Heart left ventricle (tissue), 16 donors: ENCODE results near the gene UPK3A. TPM values are rescaled to one million over a fixed set of nuclear protein-coding genes. Genes with fewer than 3 reads are reported as not detected.
A peak's percentile ranks its signal among the peaks of the same experiment; 100 is the strongest.

ENCODE experiments used
- ATAC-seq, 4 donors: fragments of 200-7000 bp; cut with Tn5 transposase; one replicate each; pipeline ENCODE4 v1.9.1; 2020 to 2022; ENCODE audit warnings: moderate library complexity in 4 of 4, mild to moderate bottlenecking in 3 of 4, moderate number of reproducible peaks in 1 of 4
- DNase-seq, 5 donors: peaks; one replicate each; pipeline ENCODE4 v3.0.0-alpha.2; 2020
- H3K27ac ChIP-seq, 12 donors: fragments of 200-600 bp; sonication (generic) in 4 of 12; one replicate each; pipeline versions ENCODE4 v1.5.0 to v1.8.0; 2016 to 2022; ENCODE audit warnings: mild to moderate bottlenecking in 2 of 12
- H3K27me3 ChIP-seq, 9 donors: fragments of 200-600 bp; sonication (generic) in 2 of 9; one replicate each; pipeline versions ENCODE4 v1.5.1 to v1.8.0; 2016 to 2022; ENCODE audit warnings: mild to moderate bottlenecking in 3 of 9
- H3K36me3 ChIP-seq, 9 donors: fragments of 200-600 bp; sonication (generic) in 2 of 9; one replicate each; pipeline versions ENCODE4 v1.5.0 to v1.8.0; 2018 to 2022; ENCODE audit warnings: mild to moderate bottlenecking in 2 of 9
- H3K4me1 ChIP-seq, 12 donors: fragments of 200-600 bp; sonication (generic) in 4 of 12; one replicate each; pipeline versions ENCODE4 v1.5.0 to v1.8.0; 2016 to 2022; ENCODE audit warnings: mild to moderate bottlenecking in 3 of 12
- H3K4me3 ChIP-seq, 12 donors: fragments of 200-600 bp; sonication (generic) in 4 of 12; one replicate each; pipeline versions ENCODE4 v1.5.0 to v1.8.0; 2017 to 2022; ENCODE audit warnings: mild to moderate bottlenecking in 9 of 12, moderate library complexity in 4 of 12
- H3K9me3 ChIP-seq, 12 donors: fragments of 200-600 bp; sonication (generic) in 4 of 12; one replicate each; pipeline versions ENCODE4 v1.5.0 to v1.8.0; 2016 to 2022; ENCODE audit warnings: mild to moderate bottlenecking in 1 of 12
- POLR2A ChIP-seq, 2 donors: fragments of 450-650 bp; IDR thresholded peaks; one replicate each; pipeline ENCODE4 v1.6.1; 2017; ENCODE audit warnings: antibody characterized with exemption in 2 of 2, mild to moderate bottlenecking in 2 of 2, moderate library complexity in 2 of 2
- WGBS, 4 donors: extraction: QIAGEN DNeasy Blood & Tissue Kit in 2 of 4; methylation state at CpG; one replicate each; pipeline versions ENCODE4 v1.1.5 to v1.1.7; 2013 to 2018; 5-methylcytosine and 5-hydroxymethylcytosine counted together
- intact Hi-C, 10 donors: fragments of 100-400 bp; cut with DNase I; formaldehyde crosslinking; loops; one replicate each; pipeline versions ENCODE4 v1.11.1 to v1.14.2; 2022
- polyA plus RNA-seq, 2 donors: library from polyadenylated mRNA; stranded (reverse); fragments of 200-250 nt; gene quantifications; one replicate each; pipeline ENCODE4 v1.2.3, GENCODE V29; 2013
- total RNA-seq, 9 donors: library from RNA; depleted of rRNA in 2 of 9; stranded (reverse); fragments of >200 nt in 2 of 9; fragmentation: NEBNext Ultra II Directional in 3 of 9; extraction: Animal tissue kit (Norgen Biotek cat#: 25700) in 3 of 9; gene quantifications; one replicate each; pipeline versions ENCODE4 v1.1.0 to v1.2.4, GENCODE V29; 2016 to 2023
- TF ChIP-seq, protein P1 (sequence below), 12 donors: fragments of 200-600 bp; sonication (generic) in 4 of 12; IDR thresholded peaks; one replicate each; pipeline versions ENCODE4 v1.5.0 to v1.8.0; 2018 to 2022; ENCODE audit warnings: antibody characterized with exemption in 12 of 12, mild to moderate bottlenecking in 5 of 12
- donor health status: ischemic (EF 13 %, LVEDD 7.1; RV severe dilation, severe dysfunction).
- donor health status: healthy with polysubstance abuse.
- donor health status: DM: no; HTN: yes; CAD: no.
- donor health status: DM: no; HTN: no; CAD: no.
- donor health status: ischemic (EF 25% LVEDD 6.9; RV normal size, moderate dysfunction).
- donor health status: ischemic (EF 25% LVEDD 5.7; RV mildly dilated, moderate dysfunction).
- donor health status: healthy.
- donor health status: DM: yes; HTN: yes; CAD: no.
- donor health status: ischemic (EF 35%, LVEDD 5.7; RV mildly dilated, moderate dysfunction).
- donor health status: nonischemic (EF 11% LVEDD 7.7; RV severe dilation, severe dysfunction).
- donor health status: DM: yes; HTN: yes; CAD: no.
- donor health status: PGD.
- donor health status: ischemic (EF 29% LVEDD 5.4; RV normal size, mild dysfunction).
- donor health status: nonischemic (EF 23%, LVEDD 6.1; RV moderate dilation, normal function).

The UPK3A gene
- total and polyA plus RNA-seq, 11 donors: 0.15 to 0.45 (median 0.34) TPM; not detected in 8

DNA sequence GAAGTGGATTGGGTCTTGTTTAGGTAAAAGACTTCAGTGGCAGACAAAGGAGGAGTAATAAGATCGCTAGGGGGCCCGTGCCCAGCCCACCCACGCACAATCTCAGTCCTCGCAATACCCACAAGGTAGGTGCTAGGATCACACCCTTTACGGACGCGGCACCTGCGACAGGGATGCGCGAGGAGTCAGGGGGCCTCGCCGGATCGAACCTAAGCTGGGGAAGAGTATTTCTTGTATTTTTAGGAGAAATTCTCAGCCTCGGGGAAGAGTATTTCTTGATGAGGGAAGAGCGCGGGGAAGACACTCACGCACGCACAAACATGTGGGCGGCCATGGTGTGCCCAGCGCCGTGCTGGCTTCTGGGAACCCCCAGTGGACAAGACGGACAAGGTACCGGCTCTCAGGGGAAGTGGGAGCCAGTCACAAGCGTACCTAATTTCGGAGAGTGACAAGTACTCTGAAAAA lies 24.2 kb downstream of the UPK3A start:
- intact Hi-C loops: loop anchor here in 2 of 10 donors (2.0 to 5.0 kb wide), 2 partner anchors 24 to 37 kb away; partner anchors contain the start of gene UPK3A (in 1 of the 2)
- ATAC-seq (peak in 3 of 4 donors; percentile 0 to 2 (median 1)), DNase-seq (no peak)
- no peak for TF ChIP-seq POLR2A (IDR thresholded peaks at IDR 0.05)
- TF ChIP-seq, protein P1, sequence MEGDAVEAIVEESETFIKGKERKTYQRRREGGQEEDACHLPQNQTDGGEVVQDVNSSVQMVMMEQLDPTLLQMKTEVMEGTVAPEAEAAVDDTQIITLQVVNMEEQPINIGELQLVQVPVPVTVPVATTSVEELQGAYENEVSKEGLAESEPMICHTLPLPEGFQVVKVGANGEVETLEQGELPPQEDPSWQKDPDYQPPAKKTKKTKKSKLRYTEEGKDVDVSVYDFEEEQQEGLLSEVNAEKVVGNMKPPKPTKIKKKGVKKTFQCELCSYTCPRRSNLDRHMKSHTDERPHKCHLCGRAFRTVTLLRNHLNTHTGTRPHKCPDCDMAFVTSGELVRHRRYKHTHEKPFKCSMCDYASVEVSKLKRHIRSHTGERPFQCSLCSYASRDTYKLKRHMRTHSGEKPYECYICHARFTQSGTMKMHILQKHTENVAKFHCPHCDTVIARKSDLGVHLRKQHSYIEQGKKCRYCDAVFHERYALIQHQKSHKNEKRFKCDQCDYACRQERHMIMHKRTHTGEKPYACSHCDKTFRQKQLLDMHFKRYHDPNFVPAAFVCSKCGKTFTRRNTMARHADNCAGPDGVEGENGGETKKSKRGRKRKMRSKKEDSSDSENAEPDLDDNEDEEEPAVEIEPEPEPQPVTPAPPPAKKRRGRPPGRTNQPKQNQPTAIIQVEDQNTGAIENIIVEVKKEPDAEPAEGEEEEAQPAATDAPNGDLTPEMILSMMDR (IDR thresholded peaks at IDR 0.05): no peak
- H3K36me3 ChIP-seq: no peaks in the 10 kb centered on the region
- peak overlapping the region in 10 of 12 donors; percentile 51 to 90 (median 85) for H3K27ac ChIP-seq
- peak overlapping the region in 11 of 12 donors; percentile 77 to 99 (median 92) for H3K4me3 ChIP-seq
- H3K9me3 ChIP-seq: no peaks in the 10 kb centered on the region
- 62 to 76% (median 68%) methylated on average over 25 of the region's 25 CpGs for WGBS, 4 donors
- H3K27me3 ChIP-seq: no peaks in the 10 kb centered on the region
- H3K4me1 ChIP-seq: peaks cover 0 to 28% (median 16%) of the 10 kb centered on the region in 12 donors

DNA sequence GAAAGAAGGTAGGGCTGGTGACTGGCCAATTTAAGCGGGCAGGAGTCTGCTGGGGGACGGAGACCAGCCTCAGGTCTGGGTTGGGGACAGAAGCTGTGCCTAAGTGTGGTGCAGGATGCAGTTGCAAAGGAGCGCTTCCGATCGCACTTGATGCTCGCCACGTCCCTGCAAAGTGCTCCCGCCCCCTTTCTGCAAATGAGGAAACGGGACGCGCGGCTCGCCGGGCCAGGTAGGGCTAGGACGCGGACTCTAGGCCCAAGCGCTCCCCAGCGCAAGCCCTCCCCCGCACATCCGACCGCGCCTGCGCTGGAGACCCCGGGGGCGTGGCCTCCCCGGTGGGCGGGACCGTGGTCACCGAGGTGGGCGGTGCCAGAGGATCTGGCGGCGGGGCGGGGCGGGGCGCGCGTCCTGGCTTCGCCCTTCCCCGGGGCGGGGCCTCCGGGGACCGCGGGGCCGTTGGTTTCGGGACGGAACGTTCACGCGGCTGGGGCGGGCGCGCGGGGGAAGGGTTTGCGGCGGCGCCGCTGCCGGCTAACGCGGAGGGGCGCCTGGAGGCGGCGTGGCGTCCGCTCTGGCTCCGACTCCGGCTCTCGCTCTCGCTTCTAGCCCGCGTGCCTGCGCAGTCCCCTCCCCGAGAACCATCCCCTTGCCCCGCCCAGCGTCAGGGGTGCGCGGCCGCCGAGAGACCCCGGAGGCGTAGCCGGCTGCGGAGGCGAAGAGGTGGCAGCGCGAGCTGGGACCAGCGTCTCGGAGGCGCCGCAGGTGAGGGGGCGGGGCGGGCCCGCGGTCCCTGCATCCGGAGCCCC lies 24.9 kb downstream of the UPK3A start, which contains the start of gene FAM118A:
Gene FAM118A, plus strand, starts transcription at position 513 of the 806 bp plus-strand sequence. CDS start 12,446 bp downstream, outside the sequence.
- ATAC-seq: peak; percentile 93 to 97 (median 96)
- intact Hi-C loops: loop anchor here in 6 of 10 donors (2.0 to 10.0 kb wide), 4 partner anchors 25 to 125 kb away; partner anchors contain the start of genes RIBC2 (in 1 of the 6), SMC1B (in 1 of the 6) and UPK3A (in 1 of the 6)
- H3K27ac ChIP-seq: peak within 1 kb of the TSS; percentile 51 to 90 (median 84)
- H3K4me1 ChIP-seq: peaks cover 0 to 34% (median 20%) of the 10 kb centered on the region in 12 donors
- H3K4me3 ChIP-seq: peak within 1 kb of the TSS; percentile 48 to 99 (median 90)
- TF ChIP-seq, protein P1 (IDR thresholded peaks at IDR 0.05): peak in 4 of 12 donors; percentile 16 to 34 (median 25)
- peak in 1 of 2 donors; percentile 81 for TF ChIP-seq POLR2A (IDR thresholded peaks at IDR 0.05)
- 0 to 3% (median 1%) methylated on average over 11 to 95 of the region's 95 CpGs for WGBS, 4 donors
- H3K36me3 ChIP-seq: no peaks in the 10 kb centered on the region
- no peaks in the 10 kb centered on the region for H3K9me3 ChIP-seq
- H3K27me3 ChIP-seq: no peaks in the 10 kb centered on the region
- peak; percentile 92 to 99 (median 93) for DNase-seq

DNA sequence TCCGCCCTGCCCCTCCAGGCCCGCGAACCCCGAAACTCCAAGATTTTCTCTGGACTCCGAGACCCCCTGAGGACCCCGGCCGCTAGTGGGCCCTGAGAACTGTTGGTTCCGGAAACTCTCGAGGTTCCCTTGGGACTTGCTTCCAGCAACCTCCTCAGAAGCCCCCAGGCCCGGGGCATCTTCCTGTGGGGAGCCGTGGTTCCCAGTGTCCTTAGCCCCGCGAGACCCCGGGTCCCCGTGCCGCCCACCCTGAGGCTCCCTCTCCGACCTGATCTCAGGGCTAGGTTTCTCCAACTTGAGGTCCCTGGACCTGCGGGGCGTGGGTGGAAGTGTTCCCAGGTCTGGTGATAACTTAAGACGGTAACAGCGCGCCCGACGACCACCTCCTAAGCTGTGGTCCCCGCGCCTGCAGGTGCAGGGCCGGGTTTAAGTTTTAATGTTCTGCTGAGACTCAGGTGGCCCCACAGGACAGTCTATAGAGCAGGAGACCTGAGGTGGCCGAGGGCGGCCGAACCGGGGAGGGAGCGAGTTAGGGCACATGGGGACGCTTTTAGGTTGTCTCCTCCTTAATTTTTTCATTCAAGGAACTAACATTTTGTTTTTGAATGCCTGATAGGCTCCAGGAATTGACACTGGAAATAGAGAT lies 25.7 kb downstream of the UPK3A start:
- no peaks in the 10 kb centered on the region for H3K9me3 ChIP-seq
- intact Hi-C loops: loop anchor here in 4 of 10 donors (5.0 to 10.0 kb wide), 3 partner anchors 38 to 124 kb away; partner anchors contain the start of genes RIBC2 (in 1 of the 4) and SMC1B (in 1 of the 4)
- H3K27ac ChIP-seq: peak overlapping the region; percentile 51 to 90 (median 84)
- H3K27me3 ChIP-seq: no peaks in the 10 kb centered on the region
- peak in 1 of 5 donors; percentile 55 for DNase-seq
- H3K4me3 ChIP-seq: peak overlapping the region; percentile 48 to 99 (median 90)
- WGBS, 4 donors: 4 to 8% (median 6%) methylated on average over 11 to 33 of the region's 33 CpGs
- peaks cover 0 to 37% (median 21%) of the 10 kb centered on the region in 12 donors for H3K4me1 ChIP-seq
- TF ChIP-seq POLR2A (IDR thresholded peaks at IDR 0.05): no peak
- TF ChIP-seq, protein P1 (IDR thresholded peaks at IDR 0.05): no peak
- H3K36me3 ChIP-seq: no peaks in the 10 kb centered on the region
- no peak for ATAC-seq
